Measurements from ENCODE around the gene SLC2A9.

SLC2A9 gene

DNA sequence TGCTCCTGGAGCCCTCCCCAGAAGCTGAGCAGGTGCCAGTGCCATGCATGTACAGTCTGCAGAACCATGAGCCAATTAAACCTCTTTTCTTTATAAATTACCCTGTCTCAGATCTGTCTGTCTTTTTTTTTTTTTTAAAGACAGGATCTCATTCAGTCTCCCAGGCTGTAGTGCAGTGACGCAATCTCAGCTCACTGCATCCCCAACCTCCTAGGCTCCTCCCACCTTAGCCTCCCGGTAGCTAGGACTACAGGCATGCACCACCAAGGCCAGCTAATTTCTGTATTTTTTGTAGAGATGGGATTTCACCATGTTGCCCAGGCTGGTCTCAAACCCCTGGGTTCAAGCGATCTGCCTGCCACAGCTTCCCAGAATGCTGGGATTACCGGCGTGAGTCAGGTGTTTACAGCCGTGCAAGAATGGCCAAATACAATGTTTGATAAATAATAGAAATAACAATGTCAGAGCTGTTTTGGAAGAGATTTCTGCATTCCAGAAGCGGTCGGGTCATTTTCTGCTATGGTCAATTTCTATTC is 68.8 kb downstream of the SLC2A9 start:
- DNase-seq: no peak

DNA sequence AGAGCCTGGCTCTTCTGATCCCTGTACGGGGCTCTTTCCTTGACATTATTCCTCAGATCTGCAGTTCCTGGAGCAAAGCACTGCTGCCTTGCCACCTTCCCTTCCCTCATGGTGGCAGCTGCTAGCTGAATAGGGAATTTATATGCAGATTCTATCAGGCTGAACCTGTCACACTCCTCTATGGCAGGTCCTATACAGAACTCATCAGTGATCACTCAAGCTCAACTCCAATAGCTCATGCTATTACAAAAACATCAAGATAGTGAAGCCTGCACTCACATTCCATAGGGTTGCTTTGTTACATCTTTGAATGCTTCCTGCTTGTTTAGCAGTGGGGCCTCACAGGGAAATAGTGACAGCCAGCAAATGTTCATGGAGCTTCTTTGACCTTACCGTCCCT is 71.7 kb downstream of the SLC2A9 start:
- no peak for DNase-seq

- no peak for DNase-seq
Measured at GRCh38 chr4:9947168-9948062, 73.9 kb downstream of the SLC2A9 start.

DNA sequence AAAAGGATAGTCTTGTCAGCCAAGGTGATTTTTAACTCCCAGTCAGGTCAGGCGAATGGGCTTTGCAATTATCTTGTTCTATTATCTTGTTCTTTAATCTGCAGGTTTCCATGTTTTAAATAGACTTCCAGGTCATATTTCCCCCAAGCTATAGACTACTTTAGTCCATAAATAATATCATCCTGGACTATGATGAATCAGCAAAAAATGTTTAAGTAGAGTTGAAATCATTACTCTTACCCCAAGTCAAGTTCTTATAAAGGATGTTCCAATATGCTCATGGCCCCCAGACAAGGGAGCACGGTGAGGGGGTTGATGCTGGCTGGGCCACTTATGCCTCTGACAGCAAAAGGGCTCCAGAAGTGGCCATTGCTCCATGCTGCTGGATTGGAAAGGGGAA is 75.1 kb downstream of the SLC2A9 start:
- no peak for DNase-seq

DNA sequence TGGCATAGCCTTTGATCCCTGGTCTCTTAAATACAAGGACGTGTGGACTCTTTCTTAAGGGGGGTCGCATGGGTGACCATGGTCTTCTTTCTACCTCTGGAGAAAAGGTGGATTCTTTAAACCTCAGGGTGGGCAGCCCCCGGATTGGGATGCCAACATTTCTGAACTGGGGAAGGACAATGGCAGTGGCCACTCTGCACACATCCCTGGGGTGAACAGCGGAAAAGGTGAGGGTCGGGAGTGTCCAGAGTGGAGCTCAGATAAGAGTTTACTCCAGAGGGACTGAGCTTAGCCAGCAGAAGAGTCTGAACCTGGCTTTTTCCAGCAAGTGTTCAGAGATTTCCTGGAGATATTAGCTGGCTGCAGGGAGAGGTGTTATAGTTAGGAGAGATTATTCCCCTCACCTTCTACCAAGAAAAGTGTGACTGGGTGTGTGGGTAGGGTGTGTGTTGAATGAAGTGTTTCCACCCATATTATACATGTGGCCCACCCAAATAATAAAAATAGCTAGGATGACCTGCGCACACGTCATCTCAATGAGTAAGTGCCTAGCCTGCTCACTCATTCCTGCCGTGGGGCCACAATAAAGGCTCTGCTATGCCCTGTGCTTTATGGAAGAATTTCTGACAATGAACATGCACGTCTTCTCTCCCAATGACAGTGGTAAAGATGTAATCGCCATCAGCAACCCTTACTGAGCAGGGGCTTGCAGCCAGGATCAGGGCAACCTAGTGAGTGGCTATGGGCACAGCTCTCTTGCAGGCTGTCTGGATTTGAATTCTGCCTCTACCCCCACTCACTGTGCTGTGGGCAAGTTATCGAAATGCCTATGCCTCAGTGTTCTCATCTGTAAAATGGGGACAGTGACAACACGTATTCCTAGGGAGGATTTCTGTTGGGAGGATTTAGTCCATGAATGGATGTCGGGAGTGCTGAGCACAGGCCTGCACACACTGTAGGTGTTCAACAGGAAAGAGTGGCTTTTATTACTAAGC is 76.6 kb downstream of the SLC2A9 start:
- no peak for DNase-seq

- no peak for DNase-seq
Measured at GRCh38 chr4:9943761-9944160, 77.5 kb downstream of the SLC2A9 start.

- no peak for DNase-seq
Measured at GRCh38 chr4:9942921-9943600, 78.2 kb downstream of the SLC2A9 start.

- DNase-seq: no peak
Measured at GRCh38 chr4:9942139-9942538, 79.2 kb downstream of the SLC2A9 start.

GRCh38 chr4:9940041-9940440 is 81.3 kb downstream of the SLC2A9 start:
- no peak for DNase-seq

DNA sequence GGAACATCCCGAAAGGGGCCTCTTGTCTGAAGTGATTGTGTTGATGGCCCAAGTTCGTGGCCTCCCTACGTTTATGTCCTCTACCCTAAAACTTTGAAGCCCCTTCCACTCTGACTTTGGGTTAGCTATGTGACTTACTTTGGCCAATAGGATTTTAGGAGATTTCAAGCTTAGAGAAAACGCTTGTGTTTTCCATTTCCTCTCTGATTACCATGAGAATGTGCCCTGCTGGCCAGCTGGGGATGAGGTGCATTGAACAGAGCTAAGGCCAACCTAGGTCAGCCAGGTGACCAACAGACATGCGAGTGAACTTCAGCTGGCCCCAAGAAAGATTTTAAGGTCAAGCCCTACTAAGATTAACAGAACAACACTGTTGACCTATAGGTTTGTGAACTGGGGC is 82.4 kb downstream of the SLC2A9 start:
- DNase-seq: no peak

- no peak for DNase-seq
Measured at GRCh38 chr4:9937078-9937477, 84.2 kb downstream of the SLC2A9 start.

GRCh38 chr4:9936129-9936644 is 85.1 kb downstream of the SLC2A9 start:
- no peak for DNase-seq

- DNase-seq: no peak
Measured at GRCh38 chr4:9933956-9934355, 87.3 kb downstream of the SLC2A9 start.

DNA sequence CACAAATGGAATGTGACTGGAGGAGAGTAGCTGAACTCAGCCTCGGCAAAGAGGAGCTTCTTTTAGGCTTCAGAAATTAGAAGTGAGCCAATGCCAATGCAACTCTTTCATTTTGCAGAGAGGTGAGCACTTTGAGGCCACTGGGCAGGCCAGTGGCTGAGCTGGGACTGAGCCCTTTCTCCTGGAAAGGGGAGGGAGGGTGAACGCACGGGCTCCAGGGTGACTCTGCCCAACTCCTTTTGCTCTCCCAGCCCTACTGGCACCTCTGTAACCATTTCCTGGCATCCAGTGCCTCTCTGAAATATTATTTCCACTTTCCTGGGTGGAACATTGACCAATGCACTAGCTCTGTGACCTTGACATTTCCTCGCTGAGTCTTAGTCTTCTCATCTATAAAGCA is 88.1 kb downstream of the SLC2A9 start:
- no peak for DNase-seq

GRCh38 chr4:9932771-9933170 is 88.5 kb downstream of the SLC2A9 start:
- DNase-seq: no peak

GRCh38 chr4:9931146-9931545 is 90.2 kb downstream of the SLC2A9 start:
- DNase-seq: no peak

DNA sequence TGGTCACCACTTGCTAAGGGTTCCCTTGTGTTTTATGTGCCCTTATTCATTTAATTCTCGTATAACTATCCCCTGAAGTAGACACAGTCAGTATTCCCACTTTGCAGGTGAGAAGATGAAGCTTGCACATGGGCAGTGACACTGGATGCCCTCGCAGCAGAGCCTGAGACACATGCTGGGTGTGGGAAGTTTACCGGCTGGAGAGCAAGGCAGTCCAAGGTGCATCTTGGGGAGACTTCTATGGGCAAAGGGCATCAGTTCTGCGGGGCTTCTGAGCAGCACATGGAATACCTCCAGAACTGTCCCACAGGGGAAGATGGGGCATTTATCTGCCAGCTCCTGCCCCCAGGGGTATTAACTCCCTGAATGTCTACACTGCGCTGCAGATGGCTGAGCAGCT is 92.2 kb downstream of the SLC2A9 start:
- no peak for DNase-seq

- no peak for DNase-seq
Measured at GRCh38 chr4:9927341-9928007, 93.8 kb downstream of the SLC2A9 start.

GRCh38 chr4:9926586-9926985 is 94.7 kb downstream of the SLC2A9 start:
- DNase-seq: no peak

DNA sequence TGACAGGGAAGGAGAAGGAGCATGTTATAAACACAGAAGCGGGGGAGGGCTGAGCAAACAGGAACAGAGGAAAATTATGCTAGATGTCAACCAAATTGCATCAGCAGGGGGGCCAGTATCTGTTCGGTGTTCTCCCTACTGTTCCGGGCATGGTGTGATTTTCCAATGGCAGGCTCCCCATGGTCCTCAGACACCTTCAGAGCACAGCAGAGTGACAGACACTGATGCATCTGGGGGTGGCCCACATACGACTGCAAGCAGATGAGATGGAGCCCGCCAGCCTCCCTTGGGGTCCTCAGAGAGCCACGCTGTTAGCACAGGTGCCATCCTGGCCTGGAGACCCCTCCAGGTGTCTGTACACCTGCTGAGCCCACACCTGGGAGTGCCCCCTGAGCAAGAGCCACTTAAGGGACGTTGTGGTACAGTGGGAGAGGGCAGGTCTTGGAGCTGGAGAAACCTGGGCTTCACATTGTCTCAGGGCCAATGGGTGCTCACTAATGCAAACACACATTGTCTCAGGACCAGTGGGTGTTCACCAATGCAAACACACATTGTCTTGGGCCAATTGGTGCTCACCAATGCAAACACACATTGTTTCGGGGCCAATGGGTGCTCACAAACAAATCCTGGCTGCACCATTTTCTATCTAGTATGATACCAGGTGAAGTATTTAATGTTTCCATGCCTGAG is 95.4 kb downstream of the SLC2A9 start:
- no peak for DNase-seq

DNA sequence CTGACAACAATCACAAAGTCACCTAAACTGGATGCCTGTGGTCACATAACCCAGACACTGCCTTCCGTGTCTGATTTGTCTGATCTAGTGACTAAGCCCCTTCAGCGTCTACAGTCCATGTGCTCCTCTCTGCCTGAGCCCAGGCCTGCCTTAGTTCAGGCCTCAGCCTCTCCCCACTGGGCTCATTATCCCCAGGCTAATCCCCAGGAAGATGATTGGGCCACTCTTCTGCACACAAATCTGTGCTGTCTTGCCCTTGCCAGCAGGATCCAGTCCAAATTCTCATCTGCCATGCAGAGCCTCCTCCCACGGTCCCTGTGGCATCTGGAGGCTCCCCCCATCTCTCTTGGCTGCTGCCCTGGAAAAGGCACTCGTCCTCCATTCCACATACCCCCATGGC is 96.5 kb downstream of the SLC2A9 start:
- DNase-seq: no peak

Data from KG1 (cell line).